HG03135 (cell line): ENCODE results near the gene TBC1D14.

ENCODE experiments used
- ATAC-seq: cut with Tn5 transposase; IDR thresholded peaks from one replicate; pipeline ENCODE4 v1.9.1; 2021; ENCODE audit warnings: mild to moderate bottlenecking, moderate library complexity; ENCODE audit not compliant: unreplicated experiment

TBC1D14 gene, protein sequence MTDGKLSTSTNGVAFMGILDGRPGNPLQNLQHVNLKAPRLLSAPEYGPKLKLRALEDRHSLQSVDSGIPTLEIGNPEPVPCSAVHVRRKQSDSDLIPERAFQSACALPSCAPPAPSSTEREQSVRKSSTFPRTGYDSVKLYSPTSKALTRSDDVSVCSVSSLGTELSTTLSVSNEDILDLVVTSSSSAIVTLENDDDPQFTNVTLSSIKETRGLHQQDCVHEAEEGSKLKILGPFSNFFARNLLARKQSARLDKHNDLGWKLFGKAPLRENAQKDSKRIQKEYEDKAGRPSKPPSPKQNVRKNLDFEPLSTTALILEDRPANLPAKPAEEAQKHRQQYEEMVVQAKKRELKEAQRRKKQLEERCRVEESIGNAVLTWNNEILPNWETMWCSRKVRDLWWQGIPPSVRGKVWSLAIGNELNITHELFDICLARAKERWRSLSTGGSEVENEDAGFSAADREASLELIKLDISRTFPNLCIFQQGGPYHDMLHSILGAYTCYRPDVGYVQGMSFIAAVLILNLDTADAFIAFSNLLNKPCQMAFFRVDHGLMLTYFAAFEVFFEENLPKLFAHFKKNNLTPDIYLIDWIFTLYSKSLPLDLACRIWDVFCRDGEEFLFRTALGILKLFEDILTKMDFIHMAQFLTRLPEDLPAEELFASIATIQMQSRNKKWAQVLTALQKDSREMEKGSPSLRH

DNA sequence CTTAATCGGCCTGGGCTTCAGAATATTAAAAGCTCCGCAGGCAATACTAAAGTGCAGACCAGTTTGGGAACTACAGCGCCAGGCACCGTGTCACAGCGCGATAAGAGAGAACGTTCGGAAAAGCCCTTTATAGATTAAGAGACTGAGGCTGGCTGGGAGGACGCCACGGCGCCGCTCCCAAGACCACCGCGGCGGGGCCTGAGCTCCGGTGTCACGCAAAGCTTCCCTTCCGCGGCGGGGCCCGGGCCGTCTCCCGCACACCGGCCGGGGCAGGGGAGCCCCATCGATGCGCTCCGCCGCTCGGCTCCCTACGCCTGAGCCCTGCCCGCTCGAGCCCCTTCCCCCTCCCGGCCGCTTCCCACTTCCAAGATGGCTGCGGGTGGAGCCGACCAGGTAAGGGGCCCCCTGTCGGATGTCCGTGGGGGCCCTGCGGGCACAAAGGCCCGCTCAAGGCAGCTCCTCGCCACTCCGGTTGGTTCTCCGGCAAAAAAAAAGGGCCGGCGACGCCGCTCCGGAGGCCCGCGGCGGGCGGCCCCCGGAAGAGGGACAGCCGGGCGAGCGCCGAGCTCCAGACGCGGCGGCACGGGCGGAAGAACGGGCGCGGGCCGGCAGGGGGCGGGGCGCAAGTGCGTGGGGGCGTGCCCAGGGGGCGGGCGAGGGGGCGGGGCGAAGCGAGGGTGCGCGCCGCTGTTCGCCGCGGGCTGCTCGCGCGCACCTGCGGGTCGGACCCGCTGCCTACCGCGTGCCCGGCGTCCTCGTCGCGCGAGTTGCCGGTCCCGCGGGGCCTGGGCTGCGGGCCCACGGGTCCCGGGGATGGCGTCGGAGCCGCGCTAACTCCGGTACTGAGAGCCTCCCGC, at the start of gene TBC1D14:
TBC1D14 (plus strand) TSS at position 714 of the 857 bp plus-strand sequence. CDS start 13,564 bp downstream, outside the sequence.
- ATAC-seq, result peak; percentile 87

DNA sequence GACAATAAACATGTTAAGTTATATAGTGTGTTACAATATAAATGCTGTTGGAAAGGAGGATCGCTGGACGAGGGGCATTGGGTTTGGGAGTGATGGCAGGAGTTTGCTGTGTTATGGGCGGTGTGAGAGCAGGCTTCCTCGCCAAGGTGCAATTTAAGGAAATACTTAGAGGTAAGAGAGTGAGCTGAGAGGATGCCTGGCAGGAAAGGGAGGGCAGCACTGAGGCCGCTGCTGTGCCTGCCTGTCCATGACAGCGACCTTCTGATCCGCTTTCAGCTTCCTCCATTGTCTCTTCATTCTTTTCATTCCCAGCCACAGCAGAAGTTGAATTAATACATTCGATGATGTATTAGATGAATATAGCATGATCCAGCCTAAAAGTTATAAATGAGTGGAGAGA, 41.2 kb upstream of the TBC1D14 start:
- no peak for ATAC-seq

DNA sequence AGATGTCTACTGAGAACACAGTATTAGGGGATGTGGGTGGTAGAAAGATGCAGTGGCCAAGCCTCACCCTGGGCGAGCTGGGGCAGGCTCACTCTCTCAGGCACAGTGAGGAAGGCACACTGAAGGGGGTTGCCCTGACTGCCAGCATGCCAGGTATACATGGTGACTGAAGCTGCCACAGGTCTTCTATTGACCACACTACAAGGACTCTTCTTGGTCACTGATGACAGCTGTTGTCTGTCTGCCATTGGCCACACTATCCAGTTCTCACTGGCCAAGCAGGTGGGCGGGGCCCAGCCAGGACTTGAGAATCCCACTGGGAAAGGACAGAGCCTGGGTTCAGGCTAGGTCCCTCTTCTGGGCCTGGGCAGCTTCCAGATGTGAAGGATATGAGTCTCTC, 39.7 kb upstream of the TBC1D14 start:
- ATAC-seq, result no peak

DNA sequence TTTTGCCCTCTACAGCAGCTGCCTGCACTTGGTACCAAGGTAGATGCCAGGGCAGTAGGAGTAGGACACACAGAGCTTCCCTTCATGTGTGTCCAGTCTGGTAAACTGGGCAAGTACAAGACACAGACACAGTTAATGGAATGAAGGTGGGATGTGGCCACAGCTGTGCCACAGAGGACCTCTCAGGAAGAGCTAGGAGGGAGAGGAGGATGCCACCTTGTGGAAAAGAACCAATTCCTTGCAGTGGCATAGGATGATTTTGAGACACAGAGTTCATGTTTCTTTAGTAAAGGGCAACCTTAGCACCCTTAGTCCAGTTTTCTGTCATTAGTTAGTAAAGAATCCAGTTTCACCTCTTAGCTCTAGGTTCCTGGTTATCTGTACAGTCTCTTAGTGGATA, 36.3 kb upstream of the TBC1D14 start:
- no peak for ATAC-seq

DNA sequence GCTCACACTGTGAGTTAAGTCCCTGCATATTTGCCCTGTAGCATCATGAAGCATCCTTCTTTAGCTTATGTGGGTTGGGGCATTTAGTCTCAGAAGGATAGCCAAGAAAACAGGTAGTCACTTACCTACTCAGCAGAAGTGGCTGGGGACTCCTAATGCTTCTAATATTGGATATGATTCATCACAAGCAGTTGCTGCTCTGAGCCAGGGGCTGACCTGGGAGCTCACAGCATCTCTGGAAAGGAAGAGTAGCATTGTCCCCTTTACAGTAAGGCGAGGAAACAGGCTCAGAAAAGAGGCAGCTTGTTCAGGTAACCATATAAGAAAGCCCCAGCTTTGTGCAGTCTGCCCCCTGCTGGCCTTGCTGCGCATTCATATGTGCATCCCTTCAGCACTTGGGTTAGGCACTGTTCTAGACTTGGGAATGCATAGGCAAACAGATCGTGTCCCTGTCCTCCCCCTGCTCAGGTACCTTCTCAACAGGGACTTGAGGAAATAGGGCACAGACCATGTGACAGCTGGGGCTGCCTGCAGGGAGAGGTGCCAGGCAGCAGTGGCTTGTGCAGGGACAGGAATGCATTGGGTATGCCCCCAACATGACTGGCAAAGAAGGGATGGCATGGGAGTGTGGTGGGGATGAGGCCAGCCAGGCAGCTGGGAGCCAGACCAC, 35.7 kb upstream of the TBC1D14 start:
- peak; percentile 66 for ATAC-seq

DNA sequence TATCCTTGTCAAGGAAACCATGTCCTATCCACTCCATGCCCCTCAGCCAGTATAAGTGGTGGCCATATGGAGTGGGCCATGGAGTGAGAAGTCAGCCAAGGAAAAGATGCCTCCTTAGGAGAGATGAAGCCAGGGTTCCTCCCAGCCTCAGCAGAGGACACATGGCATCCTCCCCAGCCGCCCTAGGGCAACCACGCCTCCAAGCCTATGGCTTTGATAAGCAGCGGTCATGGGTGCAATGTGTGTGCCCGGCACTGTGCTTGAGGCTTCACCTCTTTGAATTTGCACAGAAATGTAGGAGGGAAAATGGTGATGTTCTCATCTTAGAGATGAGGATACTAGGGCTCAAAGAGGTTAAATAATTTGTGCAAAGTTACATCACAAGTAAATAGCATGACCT, 34.6 kb upstream of the TBC1D14 start:
- no peak for ATAC-seq

DNA sequence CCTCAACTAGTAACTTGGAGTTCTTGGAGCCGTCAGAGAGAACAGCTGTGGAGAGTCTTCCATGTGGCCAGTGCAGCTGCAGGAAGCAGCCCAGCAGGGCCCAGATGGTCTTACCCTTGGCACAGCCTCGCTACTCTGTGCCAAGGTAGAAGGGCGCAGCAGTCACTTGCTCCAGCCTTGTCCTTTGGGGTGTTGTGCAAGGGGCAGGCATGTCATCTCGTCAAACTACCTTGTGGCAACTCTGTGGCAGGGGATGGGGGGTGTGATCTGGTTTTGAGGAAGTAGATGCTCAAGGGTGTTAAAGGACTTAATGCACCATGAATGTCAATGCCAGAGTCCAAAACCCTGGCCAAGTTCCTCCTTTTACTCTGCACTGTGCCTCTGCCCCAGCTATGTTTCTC, 34.2 kb upstream of the TBC1D14 start:
- ATAC-seq, result no peak

DNA sequence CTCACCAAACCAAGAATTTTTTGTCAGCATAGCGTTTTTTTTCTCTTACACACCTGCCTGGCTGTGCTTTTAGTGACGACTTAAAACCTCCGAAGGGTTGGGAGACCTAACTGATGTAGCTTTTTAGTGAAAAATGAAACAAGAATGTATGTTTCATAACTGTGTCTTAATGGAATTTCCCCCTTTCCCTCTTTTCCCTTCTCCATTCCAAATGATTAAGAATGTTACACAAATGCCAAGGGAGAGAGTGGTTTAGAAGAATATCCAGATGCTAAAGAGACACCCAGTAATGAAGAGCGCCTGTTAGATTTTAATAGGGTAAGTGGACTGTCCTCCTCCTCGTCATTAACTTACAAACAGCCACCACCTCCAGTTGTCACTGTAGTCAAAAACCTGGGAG, 33.2 kb upstream of the TBC1D14 start:
- no peak for ATAC-seq

DNA sequence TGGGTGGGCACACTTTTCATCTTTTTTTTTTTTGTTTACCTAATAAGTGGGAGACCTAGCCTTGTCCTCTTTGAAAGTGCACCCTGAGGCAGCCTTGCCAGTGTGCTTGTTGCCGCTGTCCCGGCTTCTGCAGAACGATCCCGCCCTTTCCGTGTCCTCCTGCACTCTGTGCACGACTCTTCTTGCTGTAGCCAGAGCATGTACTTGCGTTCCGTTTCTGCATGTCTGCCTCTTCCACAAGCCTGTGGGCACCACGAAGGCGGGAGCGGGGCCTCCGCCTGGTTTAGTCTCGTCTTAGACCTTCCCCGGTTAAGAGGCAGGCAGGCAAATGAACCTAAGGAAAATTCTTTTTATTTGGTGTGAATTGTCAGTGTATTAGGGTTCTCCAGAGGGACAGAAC, 32.6 kb upstream of the TBC1D14 start:
- ATAC-seq, result no peak

DNA sequence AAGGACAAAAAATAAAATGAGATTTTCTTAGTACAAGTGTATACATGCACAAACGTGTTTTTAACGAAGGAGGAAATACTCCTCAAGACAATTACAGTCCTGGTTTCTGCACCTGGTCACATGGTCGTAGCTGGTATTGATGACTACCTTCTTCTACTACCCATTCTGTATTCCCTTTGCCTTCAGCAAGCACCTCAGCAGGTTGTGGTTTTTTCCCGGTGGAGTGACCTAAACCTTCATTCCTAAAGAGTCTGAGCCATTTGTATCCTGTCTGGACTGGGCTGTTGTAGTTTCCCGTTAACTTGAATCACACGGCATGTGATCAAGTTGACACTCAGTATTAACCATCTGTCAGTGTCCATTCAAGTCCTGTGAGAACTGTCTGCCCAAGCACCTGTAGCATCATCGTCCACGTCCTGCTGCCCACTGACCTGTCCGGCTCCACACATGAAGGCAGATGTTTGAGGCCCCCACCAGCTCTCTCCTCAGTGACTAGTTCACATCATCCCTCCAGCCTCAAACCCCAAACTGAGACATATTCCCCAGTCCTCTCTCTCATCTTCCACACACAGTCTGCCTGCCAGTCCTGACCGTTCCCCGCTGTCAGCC, 31.1 kb upstream of the TBC1D14 start:
- no peak for ATAC-seq

DNA sequence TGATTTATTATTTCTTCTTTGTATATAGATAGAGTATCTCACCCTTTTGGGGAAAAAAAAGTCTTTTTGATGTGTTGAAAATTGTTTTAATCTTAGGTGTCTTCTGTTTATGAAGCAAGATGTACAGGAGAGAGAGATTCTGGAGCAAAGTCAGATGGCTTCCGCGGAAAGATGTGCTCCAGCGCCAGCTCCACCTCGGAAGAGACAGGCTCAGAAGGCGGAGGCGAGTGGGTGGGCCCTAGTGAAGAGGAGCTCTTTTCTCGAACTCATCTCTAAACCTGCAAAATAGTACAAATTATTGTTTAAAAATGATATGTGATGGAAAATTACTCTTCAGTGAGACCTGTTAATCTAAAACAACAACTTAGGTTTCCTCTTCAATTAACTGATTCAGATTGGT, 28.9 kb upstream of the TBC1D14 start:
- no peak for ATAC-seq

DNA sequence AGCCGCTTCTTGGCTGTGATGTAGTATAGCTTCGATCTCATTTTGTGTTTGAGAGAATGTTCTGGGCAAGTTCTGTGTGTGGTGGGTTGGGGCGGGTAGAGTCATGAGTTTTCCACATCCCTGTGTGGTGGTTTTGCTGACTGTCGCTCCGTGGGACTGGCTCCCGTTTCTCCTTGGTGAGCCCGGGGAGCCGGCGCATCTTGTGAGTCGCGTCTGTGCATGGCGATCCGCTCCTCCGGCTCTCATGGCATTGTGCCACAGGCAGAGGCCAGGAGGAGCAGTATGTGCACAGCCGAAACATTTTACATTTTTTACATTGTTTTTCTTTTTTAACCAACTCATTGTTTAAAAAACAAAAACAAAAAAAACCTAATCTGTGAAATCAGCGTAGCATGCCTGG, 27.7 kb upstream of the TBC1D14 start:
- no peak for ATAC-seq

DNA sequence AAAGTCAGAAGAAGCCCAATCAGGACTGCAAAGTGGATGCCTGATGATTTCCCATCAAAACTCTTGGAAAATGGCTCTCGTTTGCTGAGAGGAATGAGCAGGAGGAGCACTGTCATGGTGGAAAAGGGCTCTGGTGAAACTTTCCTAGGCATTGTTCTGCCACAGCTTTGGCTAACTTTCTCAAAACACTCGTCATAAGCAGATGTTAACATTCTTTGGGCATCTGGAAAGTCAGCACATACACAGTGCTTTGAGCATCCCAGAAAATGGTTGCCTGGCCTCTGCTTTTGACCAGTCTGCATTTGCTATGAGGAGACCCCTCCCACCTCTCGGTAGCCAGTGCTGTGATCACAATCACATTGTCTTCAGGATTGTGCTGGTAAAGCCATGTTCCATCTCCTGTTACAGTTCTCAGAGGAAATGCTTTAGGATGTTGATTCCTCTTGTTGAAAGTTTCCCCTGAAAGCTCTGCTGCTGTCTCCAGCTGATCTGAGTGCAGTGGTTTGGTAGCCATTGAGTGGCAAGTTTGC, 25.2 kb upstream of the TBC1D14 start:
- no peak for ATAC-seq

DNA sequence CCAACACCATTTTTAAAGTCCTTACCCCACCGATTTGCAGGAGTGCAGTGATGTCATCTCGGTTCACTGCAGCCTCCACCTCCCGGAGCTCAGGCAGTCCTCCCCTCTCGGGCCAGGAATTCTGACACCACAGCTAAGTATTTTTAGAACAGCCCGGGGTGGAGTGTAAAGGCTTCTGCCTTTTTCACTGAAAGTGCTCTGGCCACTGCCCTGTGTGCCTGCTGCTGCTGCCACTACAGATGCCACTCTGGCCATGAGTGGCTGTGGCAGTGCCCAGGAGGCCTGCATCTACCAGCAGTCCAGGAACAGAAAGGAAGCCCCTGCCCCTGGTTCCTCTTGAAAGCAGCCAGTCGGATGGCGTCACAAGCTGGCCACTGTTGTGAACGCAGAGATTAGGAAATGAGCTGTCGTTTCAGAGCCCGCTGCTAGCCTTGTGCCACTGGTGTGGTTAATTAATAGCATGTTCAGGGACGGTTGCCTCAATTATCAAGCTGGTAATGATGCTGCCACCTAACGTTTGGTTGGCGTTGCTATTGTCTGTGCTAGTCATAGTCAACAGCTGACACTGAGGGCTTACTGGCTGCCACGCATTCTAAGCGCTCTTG, 23.6 kb upstream of the TBC1D14 start:
- ATAC-seq, result no peak

DNA sequence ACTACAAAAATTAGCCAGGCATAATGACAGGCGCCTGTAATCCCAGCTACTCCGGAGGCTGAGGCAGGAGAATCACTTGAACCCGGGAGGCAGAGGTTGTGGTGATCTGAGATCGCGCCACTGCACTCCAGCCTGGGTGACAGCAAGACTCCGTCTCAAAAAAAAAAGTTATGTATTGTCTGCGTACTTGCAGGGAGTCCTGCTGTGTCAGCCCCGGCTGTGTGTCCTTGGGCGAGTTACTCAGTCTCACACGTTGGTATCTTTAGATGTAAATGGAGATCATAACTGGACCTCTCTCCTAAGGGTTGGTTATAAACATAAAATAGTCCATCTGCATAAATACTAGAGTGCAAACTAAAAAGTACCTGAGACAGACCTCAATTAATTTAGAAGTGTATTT, 22.7 kb upstream of the TBC1D14 start:
- no peak for ATAC-seq

DNA sequence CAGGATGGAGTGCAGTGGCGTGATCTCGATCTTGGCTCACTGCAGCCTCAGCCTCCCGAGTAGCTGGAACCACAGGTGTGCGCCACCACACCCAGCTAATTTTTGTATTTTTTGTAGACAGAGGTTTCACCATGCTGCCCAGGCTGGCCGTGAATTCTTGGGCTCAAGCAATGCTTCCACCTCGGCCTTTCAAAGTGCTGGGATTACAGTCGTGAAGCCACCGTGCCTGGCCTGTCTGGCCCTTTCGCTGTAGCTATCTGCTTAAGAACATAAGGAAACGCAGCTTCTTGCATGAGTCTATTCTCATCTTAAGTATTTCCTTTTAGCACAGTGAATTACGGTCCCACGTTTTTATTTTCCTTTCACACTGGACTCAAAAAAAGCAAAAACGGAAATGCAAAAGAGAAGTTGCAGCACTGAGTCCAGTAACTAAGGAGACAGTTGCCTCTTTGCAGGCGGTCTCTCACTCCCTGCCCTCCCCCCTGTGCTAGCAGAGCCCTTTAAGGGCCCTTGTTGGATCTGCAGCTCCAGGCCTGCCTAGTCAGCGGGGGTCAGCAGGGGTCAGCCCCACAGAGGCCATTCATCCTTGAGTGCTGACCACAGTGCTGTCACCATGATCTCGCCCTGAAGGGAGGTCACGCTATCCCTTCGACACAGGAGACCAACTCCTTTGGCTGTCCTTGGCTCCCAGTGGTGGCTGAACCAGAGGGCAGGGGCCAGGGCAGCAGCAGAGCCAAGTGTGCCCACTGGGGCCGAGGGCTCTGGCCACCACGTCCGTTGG, 21.8 kb upstream of the TBC1D14 start:
- ATAC-seq, result no peak

DNA sequence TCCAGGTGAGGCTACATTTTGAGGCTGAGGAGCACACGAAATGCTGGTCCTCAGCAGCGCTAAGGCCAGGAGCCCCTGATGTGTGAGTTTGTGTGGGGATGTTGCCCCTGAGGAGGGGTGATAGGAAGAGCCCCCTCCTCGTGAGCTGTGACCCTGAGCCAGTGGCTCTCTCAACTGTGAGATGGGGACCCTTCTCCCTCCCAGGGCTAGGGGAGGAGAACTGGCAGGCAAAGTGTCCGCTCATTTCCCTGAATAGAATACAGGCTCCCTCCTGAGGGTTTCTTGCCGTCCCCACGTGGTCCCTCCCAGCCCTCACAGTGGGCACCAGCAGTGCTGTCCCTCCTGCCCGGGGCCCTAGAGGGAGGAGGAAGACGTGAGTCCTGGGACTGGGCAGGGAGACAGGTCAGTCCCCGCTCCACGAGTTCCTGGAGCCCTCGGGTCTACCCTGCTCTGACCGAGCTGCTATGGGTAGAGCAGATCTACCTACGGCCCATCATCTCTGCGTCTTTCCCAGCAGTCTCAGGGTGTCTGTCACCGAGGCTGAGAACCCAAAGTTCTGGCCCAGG, 21.0 kb upstream of the TBC1D14 start:
- ATAC-seq, result no peak

DNA sequence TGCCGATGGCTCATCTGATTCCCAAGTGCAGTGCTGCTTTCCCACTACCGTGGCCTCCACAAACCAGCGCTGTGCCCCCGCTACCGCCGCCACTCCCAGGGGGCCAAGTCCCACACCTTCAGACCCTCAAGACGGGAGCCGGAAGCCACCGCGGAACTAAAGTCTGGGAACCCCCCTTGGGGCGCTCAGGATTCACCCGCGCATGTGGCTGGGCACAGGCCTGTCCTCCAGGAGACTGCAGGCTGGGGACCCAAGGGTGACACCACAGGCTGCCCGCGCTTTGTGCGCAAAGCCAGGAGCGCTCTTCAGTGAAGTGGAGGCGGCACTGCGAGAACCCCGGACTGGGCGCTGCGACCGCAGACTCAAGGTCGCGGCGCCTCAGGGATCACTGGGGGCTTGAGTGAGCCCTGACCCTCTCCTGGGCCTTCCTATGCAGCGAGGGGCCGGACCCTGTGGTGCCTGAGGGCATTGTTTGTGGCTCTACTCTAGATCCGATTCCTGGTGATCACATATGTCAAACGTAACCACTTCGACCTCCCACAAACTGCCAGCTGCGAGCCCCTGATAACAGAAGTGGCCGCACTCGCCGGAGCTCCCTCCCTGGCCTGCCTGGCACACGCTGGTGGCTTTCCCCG, 20.4 kb upstream of the TBC1D14 start:
- ATAC-seq, result no peak
